PC-9 (cell line): ENCODE measurements around the gene TM6SF1. TPM values are rescaled to one million over a fixed set of nuclear protein-coding genes. Genes with fewer than 3 reads are reported as not detected.

ENCODE experiments used
- BruUV-seq: library from RNA; stranded (reverse); fragments of 400-500 nt; replicated peaks from 2 replicates; lab custom pipeline; 2021; lab: Mats Ljungman, UMichigan
- CTCF ChIA-PET: fragments of 300-600 bp; sonication (Branson Sonifier 250); formaldehyde crosslinking; loops from one replicate; lab custom pipeline; 2022; ENCODE audit warnings: antibody characterized with exemption; lab: Charles Lee
- POLR2A ChIA-PET: fragments of 300-600 bp; sonication (Branson Sonifier 250); formaldehyde crosslinking; loops from one replicate; lab custom pipeline; 2022; ENCODE audit warnings: antibody characterized with exemption; ENCODE audit not compliant: unreplicated experiment; lab: Charles Lee
- DNase-seq, 2 experiments: peaks; one replicate each; pipeline versions ENCODE4 v3.0.0 to v3.0.0-alpha.2; 2015 to 2022; ENCODE audit warnings: mixed read lengths in 1 of 2
- H2AFZ ChIP-seq: fragments of 200-600 bp; sonication (generic); 2 replicates; pipeline ENCODE4 v1.8.1; 2017; ENCODE audit warnings: antibody characterized with exemption
- H3F3A ChIP-seq: fragments of 200-600 bp; sonication (generic); 2 replicates; pipeline ENCODE4 v1.8.1; 2017; ENCODE audit warnings: antibody characterized with exemption, mild to moderate bottlenecking, low read depth; ENCODE audit not compliant: insufficient read depth
- H3K27ac ChIP-seq: fragments of 200-600 bp; sonication (generic); 2 replicates; pipeline ENCODE4 v1.6.1; 2016; ENCODE audit warnings: mixed run types
- H3K27me3 ChIP-seq: fragments of 200-600 bp; sonication (generic); 2 replicates; pipeline ENCODE4 v1.6.1; 2016; ENCODE audit warnings: low read depth, mixed run types; ENCODE audit not compliant: insufficient read depth
- H3K36me3 ChIP-seq: fragments of 200-600 bp; sonication (generic); 2 replicates; pipeline ENCODE4 v1.6.1; 2016; ENCODE audit warnings: low read depth, mixed run types
- H3K4me1 ChIP-seq: fragments of 200-600 bp; sonication (generic); replicated peaks from 2 replicates; pipeline ENCODE4 v1.6.1; 2016; ENCODE audit warnings: mixed run types; ENCODE audit not compliant: insufficient read depth
- H3K4me2 ChIP-seq: fragments of 200-600 bp; sonication (generic); 2 replicates; pipeline ENCODE4 v1.6.1; 2017; ENCODE audit warnings: mixed run types
- H3K4me3 ChIP-seq: fragments of 200-600 bp; sonication (generic); 2 replicates; pipeline ENCODE4 v1.6.1; 2016; ENCODE audit warnings: mixed run types
- H3K79me2 ChIP-seq: fragments of 200-600 bp; sonication (generic); 2 replicates; pipeline ENCODE4 v1.6.1; 2017; ENCODE audit warnings: low read depth, mixed run types
- H3K9me2 ChIP-seq: fragments of 200-600 bp; sonication (generic); 2 replicates; pipeline ENCODE4 v1.8.1; 2017; ENCODE audit warnings: mild to moderate bottlenecking; ENCODE audit not compliant: insufficient read depth
- H3K9me3 ChIP-seq: fragments of 200-600 bp; sonication (generic); 2 replicates; pipeline ENCODE4 v1.8.1; 2016; ENCODE audit warnings: low read depth; ENCODE audit not compliant: insufficient read depth
- H4K20me1 ChIP-seq: fragments of 200-600 bp; sonication (generic); 2 replicates; pipeline ENCODE4 v1.8.1; 2017; ENCODE audit not compliant: insufficient read depth
- EZH2 ChIP-seq: fragments of 200-600 bp; sonication (generic); IDR thresholded peaks from 2 replicates; pipeline ENCODE4 v1.8.0; 2017; ENCODE audit warnings: antibody characterized with exemption, low read depth
- intact Hi-C: fragments of 100-400 bp; cut with micrococcal nuclease; formaldehyde crosslinking; loops from one replicate; pipeline ENCODE4 v1.10.0; 2022; ENCODE audit not compliant: unreplicated experiment
- total RNA-seq: library from RNA; stranded (reverse); gene quantifications from 2 replicates; pipeline ENCODE4 v1.2.3, GENCODE V29; 2021
- TF ChIP-seq, protein P1 (sequence below): fragments of 200-600 bp; sonication (generic); conservative IDR thresholded peaks from 2 replicates; pipeline ENCODE4 v1.6.1; 2017; ENCODE audit warnings: mixed run types, antibody characterized with exemption, mild to moderate bottlenecking, moderate library complexity

TM6SF1 gene
- total RNA-seq, 1 experiment from 2014 or later = not detected

DNA sequence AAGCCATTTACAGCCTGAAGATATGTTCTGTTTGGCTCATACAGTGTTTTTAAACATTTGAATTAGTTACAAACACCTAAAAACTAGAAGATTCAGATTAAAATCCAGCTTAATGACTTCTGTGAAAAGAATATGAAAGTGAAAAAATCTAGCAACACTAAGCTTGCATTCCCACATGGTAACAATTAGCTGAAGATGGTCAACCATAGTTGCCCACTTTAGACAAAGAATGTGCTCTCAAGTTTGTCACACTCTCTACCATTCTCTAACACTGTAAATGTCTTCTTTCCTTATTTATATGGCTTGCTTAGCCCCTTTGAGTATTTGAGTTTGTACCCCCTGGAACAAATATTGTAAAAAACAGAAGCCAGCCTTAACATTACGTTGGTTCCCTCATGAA lies 67.4 kb downstream of the TM6SF1 start:
- H3K4me2 ChIP-seq = no peak overlapping the region
- no peak overlapping the region for H3K4me3 ChIP-seq
- H3K27me3 ChIP-seq = no peaks in the 10 kb centered on the region
- no peak overlapping the region for H3K27ac ChIP-seq
- H2AFZ ChIP-seq = no peak overlapping the region
- no peaks in the 10 kb centered on the region for H3K79me2 ChIP-seq
- H3K4me1 ChIP-seq = no peaks in the 10 kb centered on the region
- H3F3A ChIP-seq = peaks cover 6% of the 10 kb centered on the region; the same call in 1 of the 2 replicates
- no peaks in the 10 kb centered on the region for H3K36me3 ChIP-seq
- DNase-seq = no peak
- BruUV-seq = no TSS peak
- intact Hi-C loops = no loop called here
- H3K9me3 ChIP-seq = no peaks in the 10 kb centered on the region
- no peak for TF ChIP-seq EZH2
- TF ChIP-seq, protein P1, sequence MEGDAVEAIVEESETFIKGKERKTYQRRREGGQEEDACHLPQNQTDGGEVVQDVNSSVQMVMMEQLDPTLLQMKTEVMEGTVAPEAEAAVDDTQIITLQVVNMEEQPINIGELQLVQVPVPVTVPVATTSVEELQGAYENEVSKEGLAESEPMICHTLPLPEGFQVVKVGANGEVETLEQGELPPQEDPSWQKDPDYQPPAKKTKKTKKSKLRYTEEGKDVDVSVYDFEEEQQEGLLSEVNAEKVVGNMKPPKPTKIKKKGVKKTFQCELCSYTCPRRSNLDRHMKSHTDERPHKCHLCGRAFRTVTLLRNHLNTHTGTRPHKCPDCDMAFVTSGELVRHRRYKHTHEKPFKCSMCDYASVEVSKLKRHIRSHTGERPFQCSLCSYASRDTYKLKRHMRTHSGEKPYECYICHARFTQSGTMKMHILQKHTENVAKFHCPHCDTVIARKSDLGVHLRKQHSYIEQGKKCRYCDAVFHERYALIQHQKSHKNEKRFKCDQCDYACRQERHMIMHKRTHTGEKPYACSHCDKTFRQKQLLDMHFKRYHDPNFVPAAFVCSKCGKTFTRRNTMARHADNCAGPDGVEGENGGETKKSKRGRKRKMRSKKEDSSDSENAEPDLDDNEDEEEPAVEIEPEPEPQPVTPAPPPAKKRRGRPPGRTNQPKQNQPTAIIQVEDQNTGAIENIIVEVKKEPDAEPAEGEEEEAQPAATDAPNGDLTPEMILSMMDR = no peak
- peaks cover 4% of the 10 kb centered on the region; the same call in 1 of the 2 replicates for H3K9me2 ChIP-seq
- POLR2A ChIA-PET = no interaction called here
- H4K20me1 ChIP-seq = no peaks in the 10 kb centered on the region
- CTCF ChIA-PET = no interaction called here

DNA sequence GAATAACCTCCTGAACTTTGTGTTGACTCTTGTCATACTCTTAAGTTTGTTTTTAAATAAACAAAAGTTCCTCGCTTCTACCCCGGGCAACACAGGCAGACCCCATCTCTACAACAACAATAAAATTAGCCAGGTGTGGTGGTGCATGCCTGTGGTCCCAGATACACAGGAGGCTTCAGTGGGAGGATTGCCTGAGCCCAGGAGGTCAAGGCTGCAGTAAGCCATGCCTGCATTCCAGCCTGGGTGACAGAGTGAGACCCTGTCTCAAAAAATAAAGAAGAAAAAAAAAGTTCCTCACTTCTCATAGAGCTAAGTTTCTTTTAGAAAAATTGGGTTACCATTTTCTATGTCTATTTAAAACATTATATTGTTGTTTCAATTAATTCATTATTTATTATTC lies 70.9 kb downstream of the TM6SF1 start:
- Histone ChIP-seq H3K4me3 (no peak overlapping the region), H3K27ac (no peak overlapping the region), H3F3A (no peaks in the 10 kb centered on the region), H3K36me3 (no peaks in the 10 kb centered on the region), H3K27me3 (no peaks in the 10 kb centered on the region), H3K79me2 (no peaks in the 10 kb centered on the region), H3K9me2 (peaks cover 4% of the 10 kb centered on the region; the same call in 1 of the 2 replicates), H3K4me2 (no peak overlapping the region), H3K4me1 (no peaks in the 10 kb centered on the region), H3K9me3 (no peaks in the 10 kb centered on the region), H2AFZ (no peak overlapping the region), H4K20me1 (no peaks in the 10 kb centered on the region)
- intact Hi-C loops = no loop called here
- BruUV-seq = no TSS peak
- ChIA-PET POLR2A (no interaction called here), CTCF (no interaction called here)
- DNase-seq = no peak
- no peak for TF ChIP-seq EZH2
- TF ChIP-seq, protein P1 = no peak

DNA sequence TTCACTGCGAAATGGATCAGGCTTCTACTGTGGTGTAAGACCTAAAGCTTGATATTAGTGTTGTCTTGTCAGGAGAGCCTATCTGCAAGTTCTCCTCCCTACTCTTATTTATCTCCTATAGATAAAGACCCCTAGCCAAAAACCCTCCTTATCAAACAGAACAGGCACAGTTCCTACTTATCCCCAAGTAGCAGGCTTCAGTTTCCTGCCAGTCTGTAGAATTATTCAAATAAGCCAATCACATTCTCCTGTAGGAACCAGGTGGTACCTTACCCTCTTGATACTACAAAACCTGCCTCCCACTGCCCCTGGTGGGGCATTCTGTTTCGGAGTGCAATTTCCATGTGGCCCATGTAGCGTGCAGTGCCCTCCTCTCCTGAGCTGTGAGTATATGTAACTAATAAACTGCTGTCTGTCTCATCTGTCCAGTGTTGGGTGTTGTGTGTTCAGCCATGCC lies 71.5 kb downstream of the TM6SF1 start:
- intact Hi-C loops = no loop called here

More for the DNA sequence above, 71.5 kb downstream of the TM6SF1 start:
- Histone ChIP-seq H3K4me3 (no peak overlapping the region), H3K9me3 (no peaks in the 10 kb centered on the region), H3F3A (no peaks in the 10 kb centered on the region), H3K36me3 (no peaks in the 10 kb centered on the region), H3K4me1 (no peaks in the 10 kb centered on the region), H3K9me2 (peaks cover 4% of the 10 kb centered on the region; the same call in 1 of the 2 replicates), H3K79me2 (no peaks in the 10 kb centered on the region), H2AFZ (no peak overlapping the region), H3K27ac (no peak overlapping the region), H3K27me3 (no peaks in the 10 kb centered on the region), H4K20me1 (no peaks in the 10 kb centered on the region), H3K4me2 (no peak overlapping the region)
- ChIA-PET CTCF (no interaction called here), POLR2A (no interaction called here)
- BruUV-seq = no TSS peak
- DNase-seq = no peak
- no peak for TF ChIP-seq EZH2
- TF ChIP-seq, protein P1 = no peak
